Measurements from ENCODE around the gene KHDC1.
"Not testable (repeated sequence)": the region's sequence is repeated elsewhere in the genome, so short reads cannot be mapped to it uniquely, and the experiment has no call there.

KHDC1 gene

DNA sequence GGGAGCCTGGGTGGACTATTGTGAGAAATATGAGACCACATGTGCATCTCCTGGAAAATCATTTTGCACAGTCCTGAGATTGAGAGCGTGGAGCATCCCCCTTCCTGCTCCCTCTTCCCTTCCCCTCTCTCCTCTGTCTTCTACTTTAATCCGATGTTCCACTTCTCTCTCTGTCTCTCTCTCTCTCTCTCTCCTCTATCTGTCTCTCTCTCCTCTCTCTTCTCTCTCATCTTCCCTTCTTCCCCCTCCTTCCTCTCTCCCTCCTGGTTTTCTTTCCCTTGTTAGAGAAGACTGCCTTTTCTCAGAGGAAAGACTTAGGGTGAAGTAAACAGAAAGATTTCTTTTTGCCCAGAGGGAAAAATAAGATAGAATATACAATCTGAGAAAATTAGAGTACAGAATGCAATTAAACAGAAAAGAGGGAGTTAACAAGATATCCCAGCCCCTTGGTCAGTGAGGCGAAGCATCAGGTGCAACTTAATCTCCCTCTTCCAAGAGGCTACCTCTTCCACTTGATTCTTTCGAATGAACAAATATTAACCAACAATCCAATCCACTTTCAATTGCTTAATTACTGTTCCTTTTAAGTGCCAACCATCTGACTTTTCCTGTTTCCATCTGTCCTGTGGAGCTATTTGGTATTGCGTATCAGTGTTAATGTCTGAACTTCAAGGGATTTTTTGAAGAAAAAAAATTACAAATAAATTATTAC, 14.6 kb downstream of the KHDC1 start:
- DNase-seq: no peak

DNA sequence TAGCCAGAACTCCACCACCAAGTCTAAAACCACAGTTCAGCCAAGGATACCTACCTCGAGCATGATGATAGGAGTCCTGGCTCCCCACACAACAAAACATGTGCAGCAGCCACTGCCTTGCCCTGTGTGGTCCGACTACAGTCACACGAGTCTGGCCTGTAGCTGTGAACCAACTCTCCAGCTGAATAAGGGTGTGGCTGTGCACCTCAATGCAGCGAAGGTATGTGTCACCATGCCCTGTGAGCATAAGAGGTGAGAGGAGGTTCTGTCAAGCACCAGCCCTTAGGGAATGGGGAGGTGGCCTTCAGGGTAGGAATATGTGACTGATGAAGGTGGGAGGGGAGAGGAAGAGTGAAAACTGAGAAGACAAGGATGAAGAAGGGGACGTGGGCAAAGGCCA, 21.0 kb downstream of the KHDC1 start:
- no peak for DNase-seq

GRCh38 chr6:73240730-73241129, 22.3 kb downstream of the KHDC1 start:
- DNase-seq: no peak

GRCh38 chr6:73236144-73236750, 26.7 kb downstream of the KHDC1 start:
- no peak for DNase-seq

GRCh38 chr6:73234733-73235132, 28.3 kb downstream of the KHDC1 start:
- no peak for DNase-seq

DNA sequence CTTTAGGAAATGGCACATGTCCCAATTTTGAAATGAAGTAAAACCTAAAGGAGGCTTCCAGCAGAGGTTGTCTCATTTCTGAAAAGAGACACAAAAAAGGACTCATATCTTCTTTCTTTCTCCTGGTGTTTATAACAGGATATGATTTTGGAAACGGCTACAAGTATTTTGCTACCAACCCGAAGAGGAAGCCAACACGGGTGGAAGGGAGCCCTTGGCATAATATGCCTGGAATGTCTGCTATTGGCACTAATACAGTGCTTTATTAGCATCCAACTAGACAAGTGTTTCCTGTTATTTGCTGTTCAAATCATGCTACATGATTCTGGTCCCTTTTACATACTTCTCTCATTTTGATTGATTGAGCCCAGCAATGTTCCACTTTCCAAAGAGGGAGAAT, 29.0 kb downstream of the KHDC1 start:
- DNase-seq: not testable (repeated sequence)

DNA sequence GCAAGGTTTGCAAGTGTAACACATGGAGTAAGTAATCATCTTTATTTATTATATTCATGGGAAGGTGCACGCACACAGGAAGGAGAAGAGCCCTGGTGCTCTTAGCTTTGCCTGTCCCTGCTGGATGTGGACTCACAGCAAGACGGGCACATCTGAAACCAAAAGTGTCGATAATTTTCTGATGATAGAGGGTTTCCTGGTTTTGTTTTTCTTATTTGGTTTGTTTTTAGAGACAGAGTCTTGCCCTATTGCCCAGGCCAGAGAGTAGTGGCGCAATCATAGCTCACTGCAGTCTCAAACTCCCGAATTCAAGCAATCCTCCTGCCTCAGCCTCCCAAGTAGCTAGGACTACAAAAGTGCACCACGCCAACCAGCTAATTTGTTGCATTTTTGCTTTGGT, 29.9 kb downstream of the KHDC1 start:
- no peak for DNase-seq

- no peak for DNase-seq
Measured at GRCh38 chr6:73231986-73232391, 31.0 kb downstream of the KHDC1 start.

- DNase-seq: no peak
Measured at GRCh38 chr6:73227606-73228255, 35.3 kb downstream of the KHDC1 start.

- DNase-seq: no peak
Measured at GRCh38 chr6:73225396-73225795, 37.6 kb downstream of the KHDC1 start, which contains the start of gene KHDC1L. Gene KHDC1L, minus strand, starts transcription at chr6:73225496. Its CDS starts 88 bp downstream, at chr6:73225408.

DNA sequence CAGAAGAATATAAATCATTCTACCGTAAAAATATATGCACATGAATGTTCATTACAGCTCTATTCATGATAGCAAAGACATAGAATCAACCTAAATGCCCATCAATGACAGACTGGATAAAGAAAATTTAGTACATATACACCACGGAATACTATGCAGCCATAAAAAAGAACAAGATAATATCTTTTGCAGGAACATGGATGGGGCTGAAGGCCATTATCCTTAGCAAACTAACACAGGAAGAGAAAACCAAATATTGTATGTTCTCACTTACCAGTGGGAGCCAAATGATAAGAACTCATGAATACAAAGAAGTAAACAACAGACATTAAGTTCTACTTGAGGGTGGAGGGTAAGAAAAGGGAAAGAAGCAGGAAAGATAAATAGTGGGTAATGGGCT, 46.1 kb downstream of the KHDC1 start:
- no peak for DNase-seq

DNA sequence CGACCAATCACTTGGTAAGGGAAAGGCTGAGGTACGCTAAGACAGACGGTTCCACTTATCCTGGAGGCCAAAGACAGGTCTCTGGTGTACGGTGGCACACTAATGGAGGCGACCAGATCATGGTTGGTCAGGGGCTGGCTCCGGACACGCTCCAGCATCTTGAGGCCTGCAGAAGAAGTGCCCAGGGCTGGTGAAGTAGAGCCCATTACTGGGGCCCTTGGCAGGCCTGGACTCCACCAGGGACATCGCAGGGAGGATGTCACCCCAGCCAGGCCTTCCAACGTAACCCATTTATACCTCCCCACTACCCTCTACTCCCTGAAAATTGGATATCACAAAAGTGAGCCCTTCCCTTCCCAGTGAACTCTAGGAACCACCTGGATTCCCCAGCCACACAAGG, 53.9 kb downstream of the KHDC1 start:
- no peak for DNase-seq

GRCh38 chr6:73207221-73207837, 55.7 kb downstream of the KHDC1 start:
- no peak for DNase-seq

DNA sequence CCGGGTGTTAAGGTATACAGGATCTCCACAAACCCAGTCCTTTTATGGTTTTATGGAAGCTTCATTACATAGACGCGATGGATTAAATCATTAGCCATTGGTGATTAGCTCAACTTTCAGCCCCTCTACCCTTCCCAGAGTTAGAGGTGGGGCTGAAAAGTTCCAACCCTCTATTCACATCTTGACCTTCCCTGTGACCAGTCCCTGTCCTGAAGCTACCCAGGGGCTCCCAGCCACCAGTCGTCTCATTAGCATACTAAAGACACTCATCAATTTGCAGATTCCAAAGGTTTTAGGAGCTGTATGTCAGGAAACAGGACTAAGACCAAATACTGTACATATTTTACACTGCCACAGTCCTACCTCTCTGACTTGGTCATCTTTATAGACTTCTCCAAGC, 58.7 kb downstream of the KHDC1 start:
- DNase-seq: no peak

- DNase-seq: no peak
Measured at GRCh38 chr6:73203098-73203497, 59.9 kb downstream of the KHDC1 start.

DNA sequence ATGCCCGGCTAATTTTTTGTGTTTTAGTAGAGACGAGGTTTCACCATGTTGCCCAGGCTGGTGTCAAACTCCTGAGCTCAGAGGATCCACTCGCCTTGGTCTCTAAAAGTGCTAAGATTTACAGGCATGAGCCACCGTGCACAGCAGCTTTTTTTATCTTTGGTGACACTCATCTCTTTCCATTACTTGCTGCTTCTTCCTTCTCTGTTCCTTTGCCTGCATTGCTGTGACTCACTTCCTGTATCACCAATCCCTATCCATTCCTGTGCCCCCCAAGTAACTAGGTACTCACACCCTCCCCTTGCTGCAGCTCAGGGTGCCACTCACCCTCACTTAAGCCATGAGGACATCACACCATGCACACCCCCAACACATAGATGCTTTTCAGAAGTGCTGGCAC, 62.3 kb downstream of the KHDC1 start:
- DNase-seq: no peak

- DNase-seq: no peak
Measured at GRCh38 chr6:73200247-73200646, 62.7 kb downstream of the KHDC1 start.

DNA sequence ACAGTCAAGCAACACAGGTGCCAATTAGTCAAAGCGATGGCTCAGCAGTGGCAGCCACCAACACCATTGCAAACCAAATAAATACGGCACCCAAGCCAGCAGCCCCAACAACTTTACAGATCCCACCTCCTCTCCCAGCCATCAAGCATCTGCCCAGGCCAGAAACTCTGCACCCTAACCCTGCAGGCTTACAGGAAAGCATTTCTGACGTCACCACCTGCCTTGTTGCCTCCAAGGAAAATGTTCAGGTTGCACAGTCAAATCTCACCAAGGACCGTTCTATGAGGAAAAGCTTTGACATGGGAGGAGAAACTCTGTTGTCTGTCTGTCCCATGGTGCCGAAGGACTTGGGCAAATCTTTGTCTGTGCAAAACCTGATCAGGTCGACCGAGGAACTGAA, 68.3 kb downstream of the KHDC1 start:
- no peak for DNase-seq

DNA sequence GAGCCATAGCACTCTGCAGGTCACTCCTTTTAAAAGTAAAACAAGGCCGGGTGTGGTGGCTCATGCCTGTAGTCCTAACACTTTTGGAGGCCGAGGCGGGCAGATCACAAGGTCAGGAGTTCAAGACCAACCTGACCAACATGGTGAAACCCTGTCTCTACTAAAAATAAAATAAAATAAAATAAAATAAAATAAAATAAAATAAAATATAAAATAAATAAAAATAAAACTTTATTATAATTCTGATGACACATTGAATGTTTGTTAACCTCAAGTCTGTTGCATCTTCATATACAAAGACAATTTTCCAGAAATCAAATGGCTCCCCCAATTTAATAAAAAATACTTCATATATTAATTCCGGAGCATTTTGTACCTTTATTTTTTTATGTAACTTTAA, 69.7 kb downstream of the KHDC1 start:
- DNase-seq: not testable (repeated sequence)
